ENCODE measurements around the gene AUTS2. TPM values are rescaled to one million over a fixed set of nuclear protein-coding genes. Genes with fewer than 3 reads are reported as not detected.

AUTS2 gene
- total and polyA plus RNA-seq, 9 of the 15 experiments (the other 6 are each of a cell fraction or from before 2014, with no cell fraction given) = 0.58 TPM; not detected in 8

DNA sequence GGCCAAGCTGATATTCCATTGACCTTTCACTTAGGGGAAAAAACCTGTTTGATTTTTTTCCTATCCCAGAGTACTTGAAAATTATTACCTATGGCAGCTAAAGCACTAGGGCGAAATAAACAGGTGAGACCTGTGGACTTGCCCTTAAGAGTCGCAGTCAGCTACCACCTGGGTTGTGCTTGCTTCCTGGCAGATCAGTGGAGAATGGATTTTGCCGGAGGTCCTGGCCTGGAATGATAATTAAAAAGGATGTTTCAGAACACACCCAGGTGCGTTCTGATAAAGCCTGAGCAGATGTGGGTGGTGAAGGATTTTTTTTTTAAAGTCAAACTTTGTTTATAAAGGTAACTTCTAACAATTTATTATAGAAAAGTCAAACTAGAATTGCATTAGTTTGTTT lies 59.1 kb downstream of the AUTS2 start:
- no peaks in the 10 kb centered on the region for H3K36me3 ChIP-seq (ENCODE audit: control insufficient read depth, insufficient read depth, low read length)
- no peak overlapping the region for H2AFZ ChIP-seq (ENCODE audit: low read depth, low read length)
- no peak overlapping the region for H3K9ac ChIP-seq (ENCODE audit: insufficient read depth in 1 of 2, low read depth in 2 of 2, low read length in 2 of 2)
- no peaks in the 10 kb centered on the region for H3K9me1 ChIP-seq (ENCODE audit: control insufficient read depth, insufficient read depth, low read length)
- no peaks in the 10 kb centered on the region; a peak in 1 of 5 replicates for H3K4me1 ChIP-seq (replicated peaks in 1 of 2; ENCODE audit: control insufficient read depth in 2 of 2, insufficient read depth in 2 of 2, low read length in 2 of 2)
- H3K27me3 ChIP-seq (ENCODE audit: control insufficient read depth in 2 of 2, insufficient read depth in 2 of 2, low read length in 2 of 2) = no peaks in the 10 kb centered on the region
- ATAC-seq (no peak), DNase-seq (ENCODE audit: extremely low read depth in 1 of 4, low spot score in 3 of 4) (no peak), FAIRE-seq (no peak)
- BruUV-seq (replicated peaks) = no TSS peak
- intact Hi-C loops (cut with micrococcal nuclease) (no loop called here), in situ Hi-C loops (cut with MboI) (no loop called here)
- TF ChIP-seq NFIC (IDR thresholded peaks at IDR 0.05) = no peak
- no peak for TF ChIP-seq NCOR1 (IDR thresholded peaks at IDR 0.05)
- H3K4me2 ChIP-seq (ENCODE audit: insufficient read depth, low read length) = no peak overlapping the region
- no peak overlapping the region for H3K27ac ChIP-seq (ENCODE audit: extremely low read depth, low read depth, low read length)
- H3K4me3 ChIP-seq = no peak overlapping the region
- POLR2A ChIA-PET = interaction anchor here (0.6 kb wide), 1 partner anchor 704 kb away, joined by 4 read pairs; no protein-coding TSS in a partner anchor
- H4K20me1 ChIP-seq (replicated peaks; ENCODE audit: control insufficient read depth, insufficient read depth, low read length) = no peaks in the 10 kb centered on the region
- no peaks in the 10 kb centered on the region for H3K9me3 ChIP-seq (replicated peaks; ENCODE audit: control insufficient read depth, insufficient read depth, low read depth, low read length)
- 0% methylated on average over 4 of the region's 4 CpGs for WGBS (ENCODE audit: insufficient coverage, low coverage, missing lambda C conversion rate)
- CTCF ChIA-PET (ENCODE audit: low intra/inter-chr PET ratio) = interaction anchor here (0.5 kb wide), 1 partner anchor 593 kb away, joined by 3 read pairs; no protein-coding TSS in a partner anchor
- no peaks in the 10 kb centered on the region for H3K79me2 ChIP-seq (ENCODE audit: control insufficient read depth, insufficient read depth, low read length)

DNA sequence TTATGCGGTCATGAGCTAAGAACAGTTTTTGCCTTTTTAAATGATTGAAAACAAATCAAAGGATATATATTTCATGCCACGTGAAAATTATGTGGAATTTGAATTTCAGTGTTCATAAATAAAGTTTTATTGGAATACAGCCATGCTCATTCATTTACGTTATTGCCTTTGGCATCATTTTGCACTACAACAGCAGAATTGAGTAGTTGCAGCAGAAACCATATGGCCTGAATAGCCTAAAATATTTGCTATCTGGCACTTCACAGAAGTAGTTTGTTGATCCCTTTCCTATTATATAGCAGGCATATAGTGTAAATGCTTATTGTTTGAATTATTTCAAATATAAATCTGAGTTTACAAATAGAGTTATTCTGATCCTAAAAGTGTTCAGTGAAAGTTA lies 59.7 kb downstream of the AUTS2 start:
- Histone ChIP-seq H2AFZ (ENCODE audit: low read depth, low read length) (no peak overlapping the region), H3K27me3 (ENCODE audit: control insufficient read depth in 2 of 2, insufficient read depth in 2 of 2, low read length in 2 of 2) (no peaks in the 10 kb centered on the region), H3K27ac (ENCODE audit: extremely low read depth, low read depth, low read length) (no peak overlapping the region), H3K9me1 (ENCODE audit: control insufficient read depth, insufficient read depth, low read length) (no peaks in the 10 kb centered on the region), H3K4me2 (ENCODE audit: insufficient read depth, low read length) (no peak overlapping the region), H3K4me3 (no peak overlapping the region), H4K20me1 (replicated peaks; ENCODE audit: control insufficient read depth, insufficient read depth, low read length) (no peaks in the 10 kb centered on the region), H3K9ac (ENCODE audit: insufficient read depth in 1 of 2, low read depth in 2 of 2, low read length in 2 of 2) (no peak overlapping the region), H3K36me3 (ENCODE audit: control insufficient read depth, insufficient read depth, low read length) (no peaks in the 10 kb centered on the region), H3K79me2 (ENCODE audit: control insufficient read depth, insufficient read depth, low read length) (no peaks in the 10 kb centered on the region), H3K4me1 (replicated peaks in 1 of 2; ENCODE audit: control insufficient read depth in 2 of 2, insufficient read depth in 2 of 2, low read length in 2 of 2) (no peaks in the 10 kb centered on the region; a peak in 1 of 5 replicates), H3K9me3 (replicated peaks; ENCODE audit: control insufficient read depth, insufficient read depth, low read depth, low read length) (no peaks in the 10 kb centered on the region)
- in situ Hi-C loops (cut with MboI) (no loop called here), intact Hi-C loops (cut with micrococcal nuclease) (no loop called here)
- POLR2A ChIA-PET = interaction anchor here (0.6 kb wide), 1 partner anchor 704 kb away, joined by 4 read pairs; no protein-coding TSS in a partner anchor
- WGBS (ENCODE audit: insufficient coverage, low coverage, missing lambda C conversion rate) = 2% methylated on average over 3 of the region's 3 CpGs
- ATAC-seq (no peak), FAIRE-seq (no peak), DNase-seq (ENCODE audit: extremely low read depth in 1 of 4, low spot score in 3 of 4) (no peak)
- CTCF ChIA-PET (ENCODE audit: low intra/inter-chr PET ratio) = no interaction called here
- no TSS peak for BruUV-seq (replicated peaks)
- TF ChIP-seq ZNF239 (CRISPR knock-in tag; IDR thresholded peaks at IDR 0.05) (no peak), ZNF780A (CRISPR knock-in tag; IDR thresholded peaks at IDR 0.05) (no peak), ZNF347 (CRISPR knock-in tag; IDR thresholded peaks at IDR 0.05; ENCODE audit: low read depth) (no peak), CBFA2T3 (IDR thresholded peaks at IDR 0.05) (no peak), TCF7 (IDR thresholded peaks at IDR 0.05; ENCODE audit: borderline replicate concordance) (no peak), MAZ (CRISPR knock-in tag; conservative IDR thresholded peaks at IDR 0.05 in 1 of 2, IDR thresholded peaks at IDR 0.05 in 1 of 2) (no peak), ADNP (tag; IDR thresholded peaks at IDR 0.05) (no peak), HOMEZ (CRISPR knock-in tag; IDR thresholded peaks at IDR 0.05) (no peak), TBL1XR1 (IDR thresholded peaks at IDR 0.05; ENCODE audit: low read length in 2 of 2) (no peak), ZNF778 (CRISPR knock-in tag; IDR thresholded peaks at IDR 0.05) (no peak), E2F3 (CRISPR knock-in tag; IDR thresholded peaks at IDR 0.05) (no peak), ZNF23 (CRISPR knock-in tag; IDR thresholded peaks at IDR 0.05) (no peak), TCF3 (CRISPR knock-in tag; IDR thresholded peaks at IDR 0.05) (no peak), ESRRA (IDR thresholded peaks at IDR 0.05; ENCODE audit: borderline replicate concordance, low read depth) (no peak), POLR2AphosphoS2 (IDR thresholded peaks at IDR 0.05; ENCODE audit: low read length) (no peak), U2AF1 (optimal IDR thresholded peaks at IDR 0.05; ENCODE audit: low read depth, low read length) (no peak), OTX1 (CRISPR knock-in tag; IDR thresholded peaks at IDR 0.05) (no peak)
